ACHN (cell line): Measurements from ENCODE around the gene FAM153A.
"Not testable (repeated sequence)": the region's sequence is repeated elsewhere in the genome, so short reads cannot be mapped to it uniquely, and the experiment has no call there.

ENCODE experiments used
- DNase-seq: peaks from one replicate; pipeline ENCODE4 v3.0.0-alpha.2; 2015
- in situ Hi-C: cut with HindIII; loops from 2 replicates; pipeline ENCODE4 v1.10.0; 2017; ENCODE audit warnings: low sequenced_read_pairs, low pct_ligation_motif_present, low pct_unique_long_range_greater_than_20kb

FAM153A gene

GRCh38 chr5:177782792-177783633, at the start of gene FAM153A:
Gene FAM153A, minus strand, starts transcription at chr5:177782899.
- DNase-seq, in situ Hi-C loops: not testable (repeated sequence)

- in situ Hi-C loops, DNase-seq: not testable (repeated sequence)
Measured at GRCh38 chr5:177832287-177832686, 49.6 kb upstream of the FAM153A start.

- in situ Hi-C loops, DNase-seq: not testable (repeated sequence)
Measured at GRCh38 chr5:177826073-177826472, 43.4 kb upstream of the FAM153A start.

- DNase-seq, in situ Hi-C loops: not testable (repeated sequence)
Measured at GRCh38 chr5:177824776-177825175, 42.1 kb upstream of the FAM153A start.

GRCh38 chr5:177822489-177822888, 39.8 kb upstream of the FAM153A start:
- in situ Hi-C loops, DNase-seq: not testable (repeated sequence)

GRCh38 chr5:177819664-177820063, 37.0 kb upstream of the FAM153A start:
- DNase-seq, in situ Hi-C loops: not testable (repeated sequence)

- in situ Hi-C loops, DNase-seq: not testable (repeated sequence)
Measured at GRCh38 chr5:177812814-177813425, 30.2 kb upstream of the FAM153A start.

- in situ Hi-C loops: not testable (repeated sequence)
Measured at GRCh38 chr5:177812160-177812743, 29.6 kb upstream of the FAM153A start.

GRCh38 chr5:177809209-177809913, 26.7 kb upstream of the FAM153A start:
- DNase-seq, in situ Hi-C loops: not testable (repeated sequence)

More at GRCh38 chr5:177812160-177812743, 29.6 kb upstream of the FAM153A start:
- not testable (repeated sequence) for DNase-seq

GRCh38 chr5:177808420-177808819, 25.7 kb upstream of the FAM153A start:
- in situ Hi-C loops, DNase-seq: not testable (repeated sequence)

- DNase-seq, in situ Hi-C loops: not testable (repeated sequence)
Measured at GRCh38 chr5:177807265-177807664, 24.6 kb upstream of the FAM153A start.

- DNase-seq, in situ Hi-C loops: not testable (repeated sequence)
Measured at GRCh38 chr5:177801427-177801826, 18.7 kb upstream of the FAM153A start.

- in situ Hi-C loops, DNase-seq: not testable (repeated sequence)
Measured at GRCh38 chr5:177798237-177798840, 15.6 kb upstream of the FAM153A start.

GRCh38 chr5:177793272-177793671, 10.6 kb upstream of the FAM153A start:
- in situ Hi-C loops, DNase-seq: not testable (repeated sequence)

- DNase-seq, in situ Hi-C loops: not testable (repeated sequence)
Measured at GRCh38 chr5:177791649-177792048, 8.9 kb upstream of the FAM153A start.

- DNase-seq, in situ Hi-C loops: not testable (repeated sequence)
Measured at GRCh38 chr5:177782169-177782568, 530 bp downstream of the FAM153A start.

GRCh38 chr5:177771206-177771605, 11.5 kb downstream of the FAM153A start:
- DNase-seq, in situ Hi-C loops: not testable (repeated sequence)

GRCh38 chr5:177770646-177771045, 12.1 kb downstream of the FAM153A start:
- DNase-seq, in situ Hi-C loops: not testable (repeated sequence)
